HEK293 (cell line): Measurements from ENCODE around the gene SLC12A4.

Experiments used
- CTCF ChIP-seq: fragments of 450-650 bp; formaldehyde crosslinking; IDR thresholded peaks from 2 replicates; pipeline ENCODE4 v1.5.1; 2016; ENCODE audit warnings: missing biosample characterization, missing genetic modification characterization
- GLI4 ChIP-seq: fragments of 450-650 bp; formaldehyde crosslinking; IDR thresholded peaks from 2 replicates; pipeline ENCODE4 v1.5.1; 2016; ENCODE audit warnings: missing biosample characterization, missing genetic modification characterization
- HOXA7 ChIP-seq: sonication (generic); formaldehyde crosslinking; IDR thresholded peaks from 2 replicates; pipeline ENCODE4 v1.8.1; 2022; ENCODE audit warnings: missing genetic modification reagents, borderline replicate concordance
- SP7 ChIP-seq: fragments of 450-650 bp; formaldehyde crosslinking; IDR thresholded peaks from 2 replicates; pipeline ENCODE4 v1.5.1; 2016; ENCODE audit warnings: missing biosample characterization, missing genetic modification characterization
- TCF7L2 ChIP-seq: IDR thresholded peaks from 2 replicates; pipeline ENCODE4 v1.6.1; 2011; ENCODE audit warnings: low read depth, mild to moderate bottlenecking, inconsistent platforms, low read length, moderate library complexity, borderline replicate concordance
- ZBTB1 ChIP-seq: fragments of 450-650 bp; formaldehyde crosslinking; IDR thresholded peaks from 2 replicates; pipeline ENCODE4 v1.5.1; 2016; ENCODE audit warnings: missing biosample characterization, missing genetic modification characterization
- ZBTB11 ChIP-seq: fragments of 450-650 bp; formaldehyde crosslinking; conservative IDR thresholded peaks from 2 replicates; pipeline ENCODE4 v1.5.1; 2016; ENCODE audit warnings: low read depth, missing biosample characterization, missing genetic modification characterization
- ZBTB21 ChIP-seq: fragments of 450-650 bp; formaldehyde crosslinking; IDR thresholded peaks from 2 replicates; pipeline ENCODE4 v1.5.1; 2017; ENCODE audit warnings: missing biosample characterization, missing genetic modification characterization
- ZNF16 ChIP-seq: fragments of 450-650 bp; formaldehyde crosslinking; IDR thresholded peaks from 2 replicates; pipeline ENCODE4 v1.5.1; 2016; ENCODE audit warnings: low read depth, missing biosample characterization, missing genetic modification characterization
- ZNF274 ChIP-seq, 2 experiments: fragments of 200-500 bp in 1 of 2; fragments of 450-650 bp in 1 of 2; sonication (Bioruptor generic) in 1 of 2; formaldehyde crosslinking in 1 of 2; IDR thresholded peaks; 2 replicates each; pipeline versions ENCODE4 v1.5.1 to v1.6.1; 2014 to 2016; ENCODE audit warnings: borderline replicate concordance in 1 of 2, inconsistent platforms in 1 of 2, low read length in 1 of 2, missing biosample characterization in 1 of 2, missing genetic modification characterization in 1 of 2
- ZNF571 ChIP-seq: fragments of 450-650 bp; formaldehyde crosslinking; IDR thresholded peaks from 2 replicates; pipeline ENCODE4 v1.5.0; 2017; ENCODE audit warnings: missing biosample characterization, missing genetic modification characterization
- ZNF596 ChIP-seq: fragments of 450-650 bp; IDR thresholded peaks from 2 replicates; pipeline ENCODE4 v1.5.0; 2018; ENCODE audit warnings: missing biosample characterization, mild to moderate bottlenecking, missing genetic modification characterization, moderate library complexity
- ZNF76 ChIP-seq: fragments of 450-650 bp; formaldehyde crosslinking; IDR thresholded peaks from 2 replicates; pipeline ENCODE4; 2016; ENCODE audit warnings: low read depth, missing biosample characterization, missing genetic modification characterization, borderline replicate concordance
- TF ChIP-seq, protein P1 (sequence below): fragments of 450-650 bp; formaldehyde crosslinking; IDR thresholded peaks from 2 replicates; pipeline ENCODE4 v1.5.1; 2016; ENCODE audit warnings: missing biosample characterization, missing genetic modification characterization

- TF ChIP-seq ZNF596 (tag by site-specific recombination) (no peak), ZBTB1 (tag by site-specific recombination) (no peak), CTCF (tag by site-specific recombination) (no peak), TCF7L2 (no peak), ZBTB11 (tag by site-specific recombination) (no peak), ZNF16 (tag by site-specific recombination) (no peak), ZBTB21 (tag by site-specific recombination) (no peak), ZNF274 (IDR thresholded peaks at IDR 0.05; ENCODE audit: low read length) (no peak), ZNF274 (tag by site-specific recombination; IDR thresholded peaks at IDR 0.05; ENCODE audit: borderline replicate concordance) (no peak), SP7 (tag by site-specific recombination) (no peak), ZNF76 (no peak), ZNF571 (tag by site-specific recombination) (no peak), GLI4 (tag by site-specific recombination) (no peak), HOXA7 (CRISPR knock-in tag) (no peak)
- TF ChIP-seq, protein P1, sequence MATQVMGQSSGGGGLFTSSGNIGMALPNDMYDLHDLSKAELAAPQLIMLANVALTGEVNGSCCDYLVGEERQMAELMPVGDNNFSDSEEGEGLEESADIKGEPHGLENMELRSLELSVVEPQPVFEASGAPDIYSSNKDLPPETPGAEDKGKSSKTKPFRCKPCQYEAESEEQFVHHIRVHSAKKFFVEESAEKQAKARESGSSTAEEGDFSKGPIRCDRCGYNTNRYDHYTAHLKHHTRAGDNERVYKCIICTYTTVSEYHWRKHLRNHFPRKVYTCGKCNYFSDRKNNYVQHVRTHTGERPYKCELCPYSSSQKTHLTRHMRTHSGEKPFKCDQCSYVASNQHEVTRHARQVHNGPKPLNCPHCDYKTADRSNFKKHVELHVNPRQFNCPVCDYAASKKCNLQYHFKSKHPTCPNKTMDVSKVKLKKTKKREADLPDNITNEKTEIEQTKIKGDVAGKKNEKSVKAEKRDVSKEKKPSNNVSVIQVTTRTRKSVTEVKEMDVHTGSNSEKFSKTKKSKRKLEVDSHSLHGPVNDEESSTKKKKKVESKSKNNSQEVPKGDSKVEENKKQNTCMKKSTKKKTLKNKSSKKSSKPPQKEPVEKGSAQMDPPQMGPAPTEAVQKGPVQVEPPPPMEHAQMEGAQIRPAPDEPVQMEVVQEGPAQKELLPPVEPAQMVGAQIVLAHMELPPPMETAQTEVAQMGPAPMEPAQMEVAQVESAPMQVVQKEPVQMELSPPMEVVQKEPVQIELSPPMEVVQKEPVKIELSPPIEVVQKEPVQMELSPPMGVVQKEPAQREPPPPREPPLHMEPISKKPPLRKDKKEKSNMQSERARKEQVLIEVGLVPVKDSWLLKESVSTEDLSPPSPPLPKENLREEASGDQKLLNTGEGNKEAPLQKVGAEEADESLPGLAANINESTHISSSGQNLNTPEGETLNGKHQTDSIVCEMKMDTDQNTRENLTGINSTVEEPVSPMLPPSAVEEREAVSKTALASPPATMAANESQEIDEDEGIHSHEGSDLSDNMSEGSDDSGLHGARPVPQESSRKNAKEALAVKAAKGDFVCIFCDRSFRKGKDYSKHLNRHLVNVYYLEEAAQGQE (tag by site-specific recombination) = no peak
Observed at GRCh38 chr16:67949645-67950044, 18.8 kb downstream of the SLC12A4 start.
